Uterus (tissue), 4 donors: ENCODE results near the gene C10orf95. TPM values are rescaled to one million over a fixed set of nuclear protein-coding genes. Genes with fewer than 3 reads are reported as not detected.
"Not testable (repeated sequence)": the region's sequence is repeated elsewhere in the genome, so short reads cannot be mapped to it uniquely, and the experiment has no call there.

Experiments
- DNase-seq, 2 donors: peaks; one replicate each; pipeline ENCODE4 v3.0.0-alpha.2; 2019 to 2020
- H3K27ac ChIP-seq, 2 donors: fragments of 200-600 bp; sonication (generic); 1 replicate in 1 of 2; 2 replicates in 1 of 2; pipeline ENCODE4 v1.5.1; 2016 to 2018
- H3K27me3 ChIP-seq, 2 donors: fragments of 200-600 bp; sonication (generic); one replicate each; pipeline ENCODE4 v1.5.1; 2018 to 2019; ENCODE audit warnings: control low read depth in 1 of 2
- H3K36me3 ChIP-seq, 2 donors: fragments of 200-600 bp; sonication (generic); one replicate each; pipeline ENCODE4 v1.5.1; 2019; ENCODE audit warnings: control low read depth in 1 of 2
- H3K4me1 ChIP-seq, 2 donors: fragments of 200-600 bp; sonication (generic); one replicate each; pipeline ENCODE4 v1.5.1; 2018 to 2019; ENCODE audit warnings: control low read depth in 1 of 2
- H3K4me3 ChIP-seq, 2 donors: fragments of 200-600 bp; sonication (generic); 1 replicate in 1 of 2; 2 replicates in 1 of 2; pipeline ENCODE4 v1.5.1; 2018 to 2019; ENCODE audit warnings: mild to moderate bottlenecking in 1 of 2
- H3K9me3 ChIP-seq, 2 donors: fragments of 200-600 bp; sonication (generic); one replicate each; pipeline ENCODE4 v1.5.1; 2019; ENCODE audit warnings: control low read depth in 1 of 2
- CTCF ChIP-seq, 4 experiments: fragments of 200-600 bp in 2 of 4; fragments of 450-650 bp in 2 of 4; sonication (generic) in 2 of 4; IDR thresholded peaks; one replicate each; pipeline ENCODE4 v1.5.1; 2016 to 2019; ENCODE audit warnings: antibody characterized with exemption in 4 of 4, mild to moderate bottlenecking in 2 of 4, moderate library complexity in 1 of 4
- POLR2A ChIP-seq, 2 donors: fragments of 450-650 bp; IDR thresholded peaks; one replicate each; pipeline ENCODE4 v1.6.1; 2016; ENCODE audit warnings: antibody characterized with exemption in 2 of 2, mild to moderate bottlenecking in 1 of 2, moderate library complexity in 1 of 2
- intact Hi-C: fragments of 100-400 bp; cut with DNase I; formaldehyde crosslinking; loops from one replicate; pipeline ENCODE4 v1.15.1; 2023; ENCODE audit warnings: low total_unique reads
- total RNA-seq, 4 donors: library from RNA; depleted of rRNA in 3 of 4; stranded (reverse); fragments of >200 nt in 3 of 4; gene quantifications; one replicate each; pipeline versions ENCODE4 v1.1.0 to v1.2.4, GENCODE V29; 2014 to 2023
- donor health status: DM: yes; HTN: yes; CAD: no.

Gene C10orf95
- total RNA-seq, 4 donors from 2014 or later = 0.21 TPM; not detected in 3

GRCh38 chr10:102460836-102461186 is 9.5 kb upstream of the C10orf95 start:
- Histone ChIP-seq H3K4me1 (peaks cover 0 to 4% of the 10 kb centered on the region in 2 donors), H3K27me3 (no peaks in the 10 kb centered on the region), H3K4me3 (peak overlapping the region; percentile 51 to 52), H3K36me3 (no peaks in the 10 kb centered on the region), H3K27ac (peak overlapping the region in 1 of 2 donors; percentile 9), H3K9me3 (no peaks in the 10 kb centered on the region)
- TF ChIP-seq CTCF (IDR thresholded peaks at IDR 0.05) (no peak), POLR2A (IDR thresholded peaks at IDR 0.05) (no peak)
- intact Hi-C loops = no loop called here
- no peak for DNase-seq

- no peak overlapping the region for H3K27ac ChIP-seq
- H3K27me3 ChIP-seq = no peaks in the 10 kb centered on the region
- H3K4me3 ChIP-seq = no peak overlapping the region
- no peak for DNase-seq
- peaks cover 0 to 4% of the 10 kb centered on the region in 2 donors for H3K4me1 ChIP-seq
- TF ChIP-seq POLR2A (IDR thresholded peaks at IDR 0.05) (no peak), CTCF (IDR thresholded peaks at IDR 0.05) (no peak)
- no peaks in the 10 kb centered on the region for H3K9me3 ChIP-seq
- H3K36me3 ChIP-seq = no peaks in the 10 kb centered on the region
- intact Hi-C loops = no loop called here
Measured at GRCh38 chr10:102458656-102459055, 7.3 kb upstream of the C10orf95 start.

GRCh38 chr10:102457591-102458150 is 6.3 kb upstream of the C10orf95 start:
- no peak for DNase-seq
- Histone ChIP-seq H3K9me3 (no peaks in the 10 kb centered on the region), H3K27me3 (no peaks in the 10 kb centered on the region), H3K27ac (no peak overlapping the region), H3K36me3 (no peaks in the 10 kb centered on the region), H3K4me1 (peaks cover 0 to 4% of the 10 kb centered on the region in 2 donors), H3K4me3 (no peak overlapping the region)
- intact Hi-C loops = no loop called here
- TF ChIP-seq POLR2A (IDR thresholded peaks at IDR 0.05) = no peak
- TF ChIP-seq CTCF (IDR thresholded peaks at IDR 0.05) = no peak

GRCh38 chr10:102455893-102456471 is 4.6 kb upstream of the C10orf95 start:
- TF ChIP-seq POLR2A (IDR thresholded peaks at IDR 0.05) = no peak
- no peak for TF ChIP-seq CTCF (IDR thresholded peaks at IDR 0.05)
- H3K27ac ChIP-seq = no peak overlapping the region
- no peak overlapping the region for H3K4me3 ChIP-seq
- intact Hi-C loops = no loop called here
- H3K9me3 ChIP-seq = no peaks in the 10 kb centered on the region
- H3K27me3 ChIP-seq = no peaks in the 10 kb centered on the region
- no peaks in the 10 kb centered on the region for H3K36me3 ChIP-seq
- no peak for DNase-seq
- peaks cover 0 to 4% of the 10 kb centered on the region in 2 donors for H3K4me1 ChIP-seq

GRCh38 chr10:102454662-102455487 is 3.5 kb upstream of the C10orf95 start:
- H3K27ac ChIP-seq = not testable (repeated sequence)

More at GRCh38 chr10:102454662-102455487, 3.5 kb upstream of the C10orf95 start:
- intact Hi-C loops, H3K4me3 ChIP-seq, H3K4me1 ChIP-seq, H3K9me3 ChIP-seq, DNase-seq, H3K27me3 ChIP-seq, H3K36me3 ChIP-seq: not testable (repeated sequence)
